ENCODE measurements around the gene MRPL9.

MRPL9 gene

GRCh38 chr1:151733126-151733525 lies 30.2 kb downstream of the MRPL9 start:
- DNase-seq (ENCODE audit: low read depth in 3 of 3): no peak

GRCh38 chr1:151729966-151730291 lies 33.4 kb downstream of the MRPL9 start:
- DNase-seq (ENCODE audit: low read depth in 3 of 3): no peak

- DNase-seq (ENCODE audit: low read depth in 3 of 3): no peak
Measured at GRCh38 chr1:151729157-151729965, 33.9 kb downstream of the MRPL9 start.

- no peak for DNase-seq (ENCODE audit: low read depth in 3 of 3)
Measured at GRCh38 chr1:151728151-151729054, 34.9 kb downstream of the MRPL9 start.

- no peak for DNase-seq (ENCODE audit: low read depth in 3 of 3)
Measured at GRCh38 chr1:151723726-151724370, 39.4 kb downstream of the MRPL9 start.

GRCh38 chr1:151721788-151722510 lies 41.3 kb downstream of the MRPL9 start:
- DNase-seq (ENCODE audit: low read depth in 3 of 3): no peak

- DNase-seq (ENCODE audit: low read depth in 3 of 3): no peak
Measured at GRCh38 chr1:151720974-151721787, 42.1 kb downstream of the MRPL9 start, which contains the start of gene RIIAD1. Gene RIIAD1 (plus strand): TSS chr1:151721522. CDS start chr1:151721537, 15 bp downstream.

- DNase-seq (ENCODE audit: low read depth in 3 of 3): no peak
Measured at GRCh38 chr1:151720554-151720953, 42.7 kb downstream of the MRPL9 start.

- DNase-seq (ENCODE audit: low read depth in 3 of 3): no peak
Measured at GRCh38 chr1:151720125-151720524, 43.2 kb downstream of the MRPL9 start.

- no peak for DNase-seq (ENCODE audit: low read depth in 3 of 3)
Measured at GRCh38 chr1:151718666-151719065, 44.6 kb downstream of the MRPL9 start.

- DNase-seq (ENCODE audit: low read depth in 3 of 3): no peak
Measured at GRCh38 chr1:151718011-151718431, 45.3 kb downstream of the MRPL9 start.

- no peak for DNase-seq (ENCODE audit: low read depth in 3 of 3)
Measured at GRCh38 chr1:151716771-151717631, 46.3 kb downstream of the MRPL9 start, which contains the start of gene CELF3. Gene CELF3 (minus strand): TSS chr1:151716803. CDS start chr1:151716020, 783 bp downstream.

- DNase-seq (ENCODE audit: low read depth in 3 of 3): no peak
Measured at GRCh38 chr1:151716405-151716762, 46.9 kb downstream of the MRPL9 start.

GRCh38 chr1:151715726-151716404 lies 47.4 kb downstream of the MRPL9 start:
- DNase-seq (ENCODE audit: low read depth in 3 of 3): no peak

- no peak for DNase-seq (ENCODE audit: low read depth in 3 of 3)
Measured at GRCh38 chr1:151714820-151715725, 48.2 kb downstream of the MRPL9 start.

GRCh38 chr1:151713874-151714273 lies 49.4 kb downstream of the MRPL9 start:
- no peak for DNase-seq (ENCODE audit: low read depth in 3 of 3)

- no peak for DNase-seq (ENCODE audit: low read depth in 3 of 3)
Measured at GRCh38 chr1:151713044-151713443, 50.3 kb downstream of the MRPL9 start.

GRCh38 chr1:151711951-151712350 lies 51.3 kb downstream of the MRPL9 start:
- no peak for DNase-seq (ENCODE audit: low read depth in 3 of 3)

Measured in stimulated activated CD4-positive, alpha-beta T cell treated with anti-CD3 and anti-CD28 coated beads, TNF-alpha, amount 100 ng/mL, for 48 hours (primary cell).